OCI-LY7 (cell line): ENCODE data around the gene BEX5. TPM values are rescaled to one million over a fixed set of nuclear protein-coding genes. Genes with fewer than 3 reads are reported as not detected.

Experiments used
- Bru-seq: library from RNA; stranded (reverse); fragments of 400-500 nt; gene quantifications from one replicate; lab custom pipeline; 2021; lab: Mats Ljungman, UMichigan
- BruChase-seq, 2 experiments: library from RNA; stranded (reverse); fragments of 400-500 nt; gene quantifications; one replicate each; lab custom pipeline; 2021; lab: Mats Ljungman, UMichigan
- BruUV-seq: library from RNA; stranded (reverse); fragments of 400-500 nt; replicated peaks from 2 replicates; lab custom pipeline; 2021; lab: Mats Ljungman, UMichigan
- CTCF ChIA-PET: fragments of 300-600 bp; sonication (Branson Sonifier 250); formaldehyde crosslinking; loops from one replicate; lab custom pipeline; 2022; ENCODE audit warnings: antibody characterized with exemption; ENCODE audit not compliant: unreplicated experiment; lab: Charles Lee
- POLR2A ChIA-PET: fragments of 300-600 bp; sonication (Branson Sonifier 250); formaldehyde crosslinking; loops from one replicate; lab custom pipeline; 2022; ENCODE audit warnings: antibody characterized with exemption; lab: Charles Lee
- DNase-seq: peaks from one replicate; pipeline ENCODE4 v3.0.0-alpha.2; 2015; ENCODE audit warnings: low spot score
- H2AFZ ChIP-seq: fragments of 200-600 bp; sonication (generic), shearing (Covaris generic); 2 replicates; pipeline ENCODE4 v1.6.1; 2014; ENCODE audit warnings: mild to moderate bottlenecking, antibody characterized with exemption, low read length, moderate library complexity
- H3K27ac ChIP-seq: fragments of 200-600 bp; sonication (generic); 2 replicates; pipeline ENCODE4 v1.5.1; 2014; ENCODE audit warnings: mixed run types, low read depth, mild to moderate bottlenecking, moderate library complexity, low read length, inconsistent platforms; ENCODE audit not compliant: poor library complexity, severe bottlenecking
- H3K36me3 ChIP-seq: fragments of 200-600 bp; sonication (generic); 2 replicates; pipeline ENCODE4 v1.6.1; 2014; ENCODE audit warnings: mild to moderate bottlenecking, antibody characterized with exemption, low read length, moderate library complexity, mixed read lengths; ENCODE audit not compliant: insufficient read depth
- H3K4me1 ChIP-seq: fragments of 200-600 bp; sonication (generic); 2 replicates; pipeline ENCODE4 v1.5.1; 2014; ENCODE audit warnings: mild to moderate bottlenecking, low read length; ENCODE audit not compliant: insufficient read depth, poor library complexity, severe bottlenecking
- H3K4me2 ChIP-seq: fragments of 200-600 bp; sonication (generic); 2 replicates; pipeline ENCODE4 v1.6.1; 2014; ENCODE audit warnings: mild to moderate bottlenecking, low read length
- H3K4me3 ChIP-seq: fragments of 200-600 bp; sonication (generic); 2 replicates; pipeline ENCODE4 v1.5.1; 2014; ENCODE audit warnings: mild to moderate bottlenecking, low read depth, low read length; ENCODE audit not compliant: poor library complexity, severe bottlenecking
- H3K79me2 ChIP-seq: fragments of 200-600 bp; sonication (generic); 2 replicates; pipeline ENCODE4 v1.6.1; 2016; ENCODE audit warnings: low read depth, mild to moderate bottlenecking, low read length, moderate library complexity, mixed read lengths; ENCODE audit not compliant: insufficient read depth
- H3K9me2 ChIP-seq: fragments of 200-600 bp; sonication (generic); 2 replicates; pipeline ENCODE4 v1.6.1; 2016; ENCODE audit warnings: mild to moderate bottlenecking, low read length, mixed read lengths; ENCODE audit not compliant: insufficient read depth
- H3K9me3 ChIP-seq: fragments of 200-600 bp; sonication (generic); 2 replicates; pipeline ENCODE4 v1.6.1; 2014; ENCODE audit warnings: mild to moderate bottlenecking, mixed run types, low read length, mixed read lengths
- H4K20me1 ChIP-seq: fragments of 200-600 bp; sonication (generic); 2 replicates; pipeline ENCODE4 v1.6.1; 2014; ENCODE audit warnings: mild to moderate bottlenecking, antibody characterized with exemption, low read length, moderate library complexity, mixed read lengths; ENCODE audit not compliant: insufficient read depth
- EZH2phosphoT487 ChIP-seq: fragments of 200-600 bp; sonication (generic); IDR thresholded peaks from 2 replicates; pipeline ENCODE4 v1.6.1; 2018; ENCODE audit warnings: low read depth, borderline replicate concordance, mild to moderate bottlenecking, mixed run types, antibody characterized with exemption, low read length, moderate library complexity, mixed read lengths
- intact Hi-C: fragments of 100-400 bp; cut with micrococcal nuclease; formaldehyde crosslinking; loops from one replicate; pipeline ENCODE4 v1.10.0; 2022; ENCODE audit not compliant: unreplicated experiment
- long read RNA-seq: library from polyadenylated mRNA; stranded (forward); transcript quantifications from one replicate; pipeline ENCODE4 v2.0.0, GENCODE V29; 2022
- total RNA-seq, 2 experiments: library from RNA; depleted of rRNA in 1 of 2; stranded (reverse); fragments of >200 nt in 1 of 2; shearing (Covaris generic) in 1 of 2; gene quantifications; 2 replicates each; pipeline ENCODE4 v1.2.3, GENCODE V29; 2014 to 2022
- TF ChIP-seq, protein P1 (sequence below): fragments of 200-600 bp; sonication (generic); conservative IDR thresholded peaks from 2 replicates; pipeline ENCODE4 v1.5.1; 2014; ENCODE audit warnings: mild to moderate bottlenecking, antibody characterized with exemption, low read length, moderate library complexity, mixed read lengths

The BEX5 gene
- total RNA-seq (2014; rRNA removed; shearing (Covaris generic)): not detected in 2 replicates
- total RNA-seq (2022): not detected in 2 replicates
- not detected for Bru-seq, nascent RNA
- not detected for BruChase-seq, experiment 1, labeled RNA remaining after a 6-hour chase
- BruChase-seq, experiment 2, labeled RNA remaining after a 2-hour chase: not detected
- long read RNA-seq: 0 reads

DNA sequence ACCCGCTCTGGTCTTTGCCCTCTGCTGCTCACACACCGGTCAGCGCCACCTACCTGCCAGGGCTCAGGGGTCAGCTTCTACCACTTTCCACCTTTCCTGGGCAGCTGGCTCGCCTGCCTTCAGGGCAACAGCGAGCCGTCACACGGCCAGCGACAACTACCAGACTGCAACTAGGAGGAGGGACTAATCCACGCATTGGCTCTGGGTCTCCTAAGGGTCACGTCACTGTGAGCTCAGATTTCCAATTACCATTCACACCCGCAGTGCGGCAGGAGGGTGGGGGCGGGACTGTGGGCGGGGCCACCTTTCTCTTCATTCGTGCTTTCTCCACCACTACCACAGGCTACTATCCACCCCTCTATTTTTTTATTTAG is at the start of gene BEX5:
Gene BEX5 (minus strand): TSS at position 172 of the 374 bp plus-strand sequence. CDS start 1,712 bp downstream, outside the sequence.
- H3K4me2 ChIP-seq: no peak within 1 kb of the TSS
- H4K20me1 ChIP-seq: no peaks in the 10 kb centered on the region
- no peaks in the 10 kb centered on the region for H3K79me2 ChIP-seq
- no peaks in the 10 kb centered on the region for H3K9me2 ChIP-seq
- no peak within 1 kb of the TSS for H3K27ac ChIP-seq
- intact Hi-C loops: no loop called here
- H3K9me3 ChIP-seq: no peaks in the 10 kb centered on the region
- no peak within 1 kb of the TSS for H3K4me3 ChIP-seq
- TF ChIP-seq EZH2phosphoT487: no peak
- TF ChIP-seq, protein P1, sequence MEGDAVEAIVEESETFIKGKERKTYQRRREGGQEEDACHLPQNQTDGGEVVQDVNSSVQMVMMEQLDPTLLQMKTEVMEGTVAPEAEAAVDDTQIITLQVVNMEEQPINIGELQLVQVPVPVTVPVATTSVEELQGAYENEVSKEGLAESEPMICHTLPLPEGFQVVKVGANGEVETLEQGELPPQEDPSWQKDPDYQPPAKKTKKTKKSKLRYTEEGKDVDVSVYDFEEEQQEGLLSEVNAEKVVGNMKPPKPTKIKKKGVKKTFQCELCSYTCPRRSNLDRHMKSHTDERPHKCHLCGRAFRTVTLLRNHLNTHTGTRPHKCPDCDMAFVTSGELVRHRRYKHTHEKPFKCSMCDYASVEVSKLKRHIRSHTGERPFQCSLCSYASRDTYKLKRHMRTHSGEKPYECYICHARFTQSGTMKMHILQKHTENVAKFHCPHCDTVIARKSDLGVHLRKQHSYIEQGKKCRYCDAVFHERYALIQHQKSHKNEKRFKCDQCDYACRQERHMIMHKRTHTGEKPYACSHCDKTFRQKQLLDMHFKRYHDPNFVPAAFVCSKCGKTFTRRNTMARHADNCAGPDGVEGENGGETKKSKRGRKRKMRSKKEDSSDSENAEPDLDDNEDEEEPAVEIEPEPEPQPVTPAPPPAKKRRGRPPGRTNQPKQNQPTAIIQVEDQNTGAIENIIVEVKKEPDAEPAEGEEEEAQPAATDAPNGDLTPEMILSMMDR: no peak
- BruUV-seq: no TSS peak
- no peak for DNase-seq
- POLR2A ChIA-PET: interaction anchor here (0.6 kb wide), 1 partner anchor 798 kb away, joined by 3 read pairs; no protein-coding TSS in a partner anchor
- CTCF ChIA-PET: no interaction called here
- H3K4me1 ChIP-seq: no peaks in the 10 kb centered on the region
- no peaks in the 10 kb centered on the region for H3K36me3 ChIP-seq
- no peak within 1 kb of the TSS for H2AFZ ChIP-seq

DNA sequence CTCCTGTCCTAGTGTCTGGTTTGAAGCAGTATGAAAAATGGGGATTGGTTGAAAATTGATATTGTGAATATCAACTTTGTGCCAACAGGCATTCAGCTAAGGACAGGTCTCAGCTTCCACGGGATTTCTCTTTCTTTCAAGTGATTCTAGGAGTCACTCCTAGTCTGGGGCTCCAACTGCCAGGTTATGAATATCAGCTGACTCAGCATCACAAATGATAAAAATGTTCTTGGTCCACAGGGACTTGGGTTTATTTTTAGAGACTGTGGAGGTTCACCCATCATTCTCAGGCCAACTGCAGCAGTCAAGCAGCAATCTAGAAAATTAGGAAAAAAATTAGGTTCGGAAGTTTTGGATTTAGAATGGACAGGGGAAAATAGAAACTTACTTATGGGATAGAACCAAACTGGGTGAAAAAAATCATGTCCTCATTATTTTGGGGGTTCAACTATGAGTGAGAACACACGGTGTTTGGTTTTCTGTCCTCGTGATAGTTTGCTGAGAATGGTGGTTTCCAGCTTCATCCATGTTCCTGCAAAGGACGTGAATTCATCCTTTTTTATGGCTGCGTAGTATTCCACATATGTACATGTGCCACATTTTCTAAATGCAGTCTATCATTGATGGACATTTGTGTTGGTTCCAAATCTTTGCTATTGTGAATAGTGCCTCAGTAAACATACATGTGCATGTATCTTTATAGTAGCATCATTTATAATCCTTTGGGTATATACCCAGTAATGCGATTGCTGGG is 30.4 kb upstream of the BEX5 start:
- intact Hi-C loops: no loop called here
- no peak overlapping the region for H2AFZ ChIP-seq
- no TSS peak for BruUV-seq
- TF ChIP-seq EZH2phosphoT487: no peak
- no peaks in the 10 kb centered on the region for H3K9me3 ChIP-seq
- H3K4me1 ChIP-seq: no peaks in the 10 kb centered on the region
- ChIA-PET CTCF (no interaction called here), POLR2A (no interaction called here)
- DNase-seq: no peak
- H3K79me2 ChIP-seq: no peaks in the 10 kb centered on the region
- no peaks in the 10 kb centered on the region for H4K20me1 ChIP-seq
- no peak overlapping the region for H3K4me2 ChIP-seq
- H3K9me2 ChIP-seq: no peaks in the 10 kb centered on the region
- H3K4me3 ChIP-seq: no peak overlapping the region
- H3K36me3 ChIP-seq: no peaks in the 10 kb centered on the region
- H3K27ac ChIP-seq: no peak overlapping the region

DNA sequence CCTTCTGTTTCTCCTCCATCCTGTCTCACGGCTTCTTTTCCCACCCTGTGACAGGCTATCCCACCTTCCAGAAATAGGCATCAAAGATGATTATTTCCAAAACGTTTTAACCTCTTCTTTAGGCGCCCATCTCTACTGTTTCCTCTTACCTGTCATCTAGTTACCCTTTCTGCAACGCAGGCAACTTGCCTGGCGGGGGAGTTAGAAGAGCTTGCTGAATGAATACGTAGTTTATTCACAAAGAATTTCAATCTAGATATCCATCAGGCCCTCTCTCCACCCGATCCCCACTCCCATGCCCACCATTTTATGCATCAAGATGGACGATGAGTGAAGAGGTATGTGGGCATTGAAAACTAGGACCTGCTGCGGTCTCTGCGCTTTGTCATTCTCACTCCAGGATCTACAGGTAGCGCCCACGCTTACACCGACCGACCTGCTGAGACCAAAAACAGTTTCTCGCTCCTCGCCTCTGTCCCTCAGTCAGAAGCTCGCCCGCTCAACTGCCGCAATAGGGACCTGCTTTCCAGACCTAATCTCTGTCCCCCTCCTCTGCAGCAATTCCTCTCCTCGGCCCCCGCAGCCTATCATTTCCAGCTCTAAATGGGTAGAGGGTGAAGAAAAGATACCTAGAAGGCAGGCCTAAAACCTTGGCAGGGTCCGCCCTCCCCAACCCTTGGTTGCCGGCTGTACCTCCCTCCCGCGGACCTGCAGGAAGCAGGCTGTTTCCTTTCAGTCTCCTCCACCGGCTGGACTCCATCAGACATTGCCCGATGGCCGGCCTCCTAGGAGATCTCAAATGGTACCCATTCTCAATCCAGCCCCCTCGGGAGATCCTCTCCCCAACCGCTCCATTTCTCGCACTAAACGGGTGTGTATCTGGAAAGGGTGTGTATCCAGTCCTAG is 624 bp downstream of the BEX5 start:
- CTCF ChIA-PET: no interaction called here
- no peak overlapping the region for H3K27ac ChIP-seq
- intact Hi-C loops: no loop called here
- TF ChIP-seq, protein P1: no peak
- TF ChIP-seq EZH2phosphoT487: no peak
- DNase-seq: no peak
- no peaks in the 10 kb centered on the region for H3K79me2 ChIP-seq
- BruUV-seq: no TSS peak
- no peaks in the 10 kb centered on the region for H3K36me3 ChIP-seq
- H3K4me3 ChIP-seq: no peak overlapping the region
- H4K20me1 ChIP-seq: no peaks in the 10 kb centered on the region
- H3K4me1 ChIP-seq: no peaks in the 10 kb centered on the region
- no peak overlapping the region for H3K4me2 ChIP-seq
- H2AFZ ChIP-seq: no peak overlapping the region
- POLR2A ChIA-PET: interaction anchor here (0.6 kb wide), 1 partner anchor 799 kb away, joined by 3 read pairs; no protein-coding TSS in a partner anchor
- no peaks in the 10 kb centered on the region for H3K9me2 ChIP-seq
- no peaks in the 10 kb centered on the region for H3K9me3 ChIP-seq
